Endothelial cell of umbilical vein (primary cell): Measurements from ENCODE around the gene ECI1. TPM values are rescaled to one million over a fixed set of nuclear protein-coding genes. Genes with fewer than 3 reads are reported as not detected.

Source experiments
- BruUV-seq: library from RNA; stranded (reverse); fragments of 400-500 nt; replicated peaks from 2 replicates; lab custom pipeline; 2021; lab: Mats Ljungman, UMichigan
- CTCF ChIA-PET: fragments of 300-600, 350-600 bp; sonication (Branson Sonifier 250); formaldehyde crosslinking; loops from one replicate; lab custom pipeline; 2021; ENCODE audit warnings: antibody characterized with exemption, inconsistent platforms; lab: Charles Lee
- POLR2A ChIA-PET: fragments of 300-600, 350-600 bp; sonication (Branson Sonifier 250); formaldehyde crosslinking; loops from one replicate; lab custom pipeline; 2021; ENCODE audit warnings: antibody characterized with exemption, inconsistent platforms; lab: Charles Lee
- DNase-seq: peaks from one replicate; pipeline ENCODE4 v3.0.0-alpha.2; 2011; ENCODE audit warnings: low read depth, low spot score
- FAIRE-seq: peaks from 2 replicates; lab custom pipeline; 2011; peaks lifted over from hg19 to GRCh38; lab: Jason Lieb, UNC
- H2AFZ ChIP-seq: 2 replicates; pipeline ENCODE4 v1.6.0; 2012; ENCODE audit warnings: low read depth, low read length, control low read depth, inconsistent platforms
- H3K27ac ChIP-seq: 2 replicates; pipeline ENCODE4 v1.5.1; 2011; ENCODE audit warnings: low read depth, mild to moderate bottlenecking, control low read depth, low read length, moderate library complexity; ENCODE audit not compliant: insufficient read depth
- H3K27me3 ChIP-seq, 2 experiments: 2 replicates each; pipeline versions ENCODE4 v1.6.0 to v1.6.1; 2011; ENCODE audit warnings: low read length in 2 of 2, mixed read lengths in 1 of 2; ENCODE audit not compliant: control insufficient read depth in 2 of 2, insufficient read depth in 2 of 2
- H3K36me3 ChIP-seq, 2 experiments: 2 replicates in 1 of 2; 3 replicates in 1 of 2; pipeline ENCODE4 v1.5.1; 2011; ENCODE audit warnings: low read length in 2 of 2, mild to moderate bottlenecking in 1 of 2, moderate library complexity in 1 of 2; ENCODE audit not compliant: control insufficient read depth in 2 of 2, insufficient read depth in 2 of 2; ENCODE audit errors: extremely low read depth in 1 of 2
- H3K4me1 ChIP-seq: 3 replicates; pipeline ENCODE4 v1.5.1; 2011; ENCODE audit warnings: mild to moderate bottlenecking, low read length; ENCODE audit not compliant: control insufficient read depth, insufficient read depth; ENCODE audit errors: extremely low read depth
- H3K4me2 ChIP-seq: 2 replicates; pipeline ENCODE4 v1.6.1; 2011; ENCODE audit warnings: low read length, control low read depth, mixed read lengths; ENCODE audit not compliant: insufficient read depth
- H3K4me3 ChIP-seq, 3 experiments: fragments of 200-600 bp in 1 of 3; sonication (generic), shearing (Covaris generic) in 1 of 3; replicated peaks in 1 of 3; 2 replicates each; pipeline ENCODE4 v1.5.1; 2011 to 2016; ENCODE audit warnings: control low read depth in 3 of 3, low read length in 3 of 3, mild to moderate bottlenecking in 2 of 3, inconsistent platforms in 1 of 3, low read depth in 1 of 3, moderate library complexity in 1 of 3; ENCODE audit not compliant: insufficient read depth in 1 of 3
- H3K79me2 ChIP-seq: 2 replicates; pipeline ENCODE4 v1.6.0; 2012; ENCODE audit warnings: low read length, inconsistent platforms; ENCODE audit not compliant: control insufficient read depth, insufficient read depth
- H3K9ac ChIP-seq: replicated peaks from 2 replicates; pipeline ENCODE3; 2011; ENCODE audit warnings: low read length, control low read depth; ENCODE audit not compliant: insufficient read depth; ENCODE audit errors: extremely low read depth
- H3K9me1 ChIP-seq: replicated peaks from 3 replicates; pipeline ENCODE4 v1.6.0; 2011; ENCODE audit warnings: mild to moderate bottlenecking, low read length; ENCODE audit not compliant: control insufficient read depth, insufficient read depth; ENCODE audit errors: extremely low read depth
- H3K9me3 ChIP-seq: replicated peaks from 2 replicates; pipeline ENCODE4 v1.5.1; 2012; ENCODE audit warnings: low read length, inconsistent platforms; ENCODE audit not compliant: control insufficient read depth, insufficient read depth
- H4K20me1 ChIP-seq: replicated peaks from 2 replicates; pipeline ENCODE3; 2011; ENCODE audit warnings: mild to moderate bottlenecking, low read length; ENCODE audit not compliant: control insufficient read depth, insufficient read depth; ENCODE audit errors: extremely low read depth
- EZH2 ChIP-seq: IDR thresholded peaks from 2 replicates; pipeline ENCODE4 v1.6.1; 2012; ENCODE audit warnings: borderline replicate concordance, low read depth, mild to moderate bottlenecking, moderate library complexity, low read length, inconsistent platforms; ENCODE audit not compliant: severe bottlenecking
- FOS ChIP-seq: IDR thresholded peaks from 2 replicates; pipeline ENCODE4 v1.6.1; 2011; ENCODE audit warnings: mild to moderate bottlenecking, low read length, moderate library complexity, borderline replicate concordance; ENCODE audit not compliant: insufficient read depth
- JUN ChIP-seq: IDR thresholded peaks from 2 replicates; pipeline ENCODE4 v1.6.1; 2011; ENCODE audit warnings: borderline replicate concordance, low read depth; ENCODE audit not compliant: insufficient read length, insufficient read depth
- dilution Hi-C: fragments of 300-500 bp; cut with MboI; formaldehyde crosslinking; loops from one replicate; pipeline ENCODE4 v1.15.0; 2019; ENCODE audit warnings: low sequenced_read_pairs; ENCODE audit not compliant: extremely low pct_ligation_motif_present
- intact Hi-C: fragments of 100-400 bp; cut with micrococcal nuclease; formaldehyde crosslinking; loops from one replicate; pipeline ENCODE4 v1.10.0; 2022
- polyA plus RNA-seq, 4 experiments: library from polyadenylated mRNA; depleted of rRNA in 3 of 4; stranded (reverse) in 3 of 4; unstranded in 1 of 4; fragments of >200 nt; gene quantifications; 2 replicates each; pipeline versions ENCODE4 v1.2.1 to v1.2.3, GENCODE V29; 2011 to 2012; ENCODE audit warnings: missing spikeins in 1 of 4
- total RNA-seq: library from RNA; stranded (reverse); gene quantifications from 2 replicates; pipeline ENCODE4 v1.2.3, GENCODE V29; 2021

The ECI1 gene
- total and polyA plus RNA-seq, 2 donors (not counting 3 experiments of a cell fraction or from before 2014, with no cell fraction given), result 43.6 to 48.3 TPM

DNA sequence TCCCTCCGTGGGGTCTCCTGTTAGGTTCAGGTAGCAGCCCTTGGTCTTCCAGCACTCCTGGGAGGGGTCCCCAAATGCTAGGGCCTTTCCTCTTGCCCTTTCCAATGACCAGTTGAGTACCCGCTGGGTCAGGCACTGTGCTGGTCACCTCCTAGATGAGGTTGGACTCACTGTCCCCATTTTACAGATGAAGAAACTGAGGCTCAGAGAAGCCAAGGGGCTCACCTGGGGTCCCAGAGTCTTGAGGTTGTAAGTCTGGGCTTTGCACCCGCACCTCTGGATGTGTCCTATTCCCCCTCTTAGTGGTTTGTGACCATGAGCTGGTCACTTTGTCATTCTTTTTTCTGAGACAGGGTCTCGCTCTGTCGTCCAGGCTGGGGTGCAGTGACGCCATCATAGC lies 53.6 kb downstream of the ECI1 start:
- DNase-seq, result no peak
- no TSS peak for BruUV-seq
- Histone ChIP-seq H4K20me1 (no peaks in the 10 kb centered on the region), H3K27ac (no peak overlapping the region), H3K9ac (no peak overlapping the region), H3K9me1 (no peaks in the 10 kb centered on the region), H3K79me2 (no peaks in the 10 kb centered on the region), H3K27me3 (peaks cover 28 to 39% of the 10 kb centered on the region in 2 experiments), H3K36me3 (no peaks in the 10 kb centered on the region), H3K4me3 (no peak overlapping the region), H3K4me2 (no peak overlapping the region), H3K9me3 (no peaks in the 10 kb centered on the region), H2AFZ (no peak overlapping the region), H3K4me1 (no peaks in the 10 kb centered on the region)
- dilution Hi-C loops (no loop called here), intact Hi-C loops (loop anchor here (5.0 kb wide), 1 partner anchor 55 kb away; the partner anchor contains the start of gene ECI1)
- TF ChIP-seq FOS, result no peak
- ChIA-PET POLR2A (no interaction called here), CTCF (no interaction called here)
- no peak for FAIRE-seq

DNA sequence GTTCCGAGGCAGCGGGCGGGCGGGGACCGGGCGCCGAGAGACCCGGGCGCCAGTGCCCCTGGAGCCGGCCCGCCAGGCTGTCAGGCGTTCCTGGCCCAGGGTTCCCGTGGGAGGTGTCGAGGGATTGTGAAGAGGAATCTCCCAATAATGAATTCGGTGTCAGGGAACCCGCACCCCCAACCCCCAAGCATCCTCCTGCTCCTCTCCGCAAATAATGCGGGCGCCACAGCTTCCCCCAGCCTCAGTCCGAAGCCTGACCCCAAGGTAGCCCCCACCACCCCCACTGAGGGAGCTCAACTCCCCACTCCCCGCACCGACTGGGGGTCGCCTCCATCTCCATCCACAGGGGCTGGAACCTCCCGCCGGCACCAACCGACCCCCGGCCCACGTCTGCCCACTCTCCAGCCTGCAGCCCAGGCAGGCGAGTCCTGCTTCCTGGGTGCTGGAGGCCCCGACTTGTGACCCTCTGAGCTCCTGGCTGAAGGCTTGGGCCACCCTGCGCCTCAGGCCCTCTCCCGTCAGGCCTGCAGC lies 54.3 kb downstream of the ECI1 start:
- Histone ChIP-seq H3K4me1 (no peaks in the 10 kb centered on the region), H3K4me2 (no peak overlapping the region), H3K9ac (no peak overlapping the region), H3K27ac (no peak overlapping the region), H4K20me1 (no peaks in the 10 kb centered on the region), H3K36me3 (no peaks in the 10 kb centered on the region), H2AFZ (no peak overlapping the region), H3K4me3 (peak overlapping the region in 1 of 3 experiments; percentile 15), H3K27me3 (peaks cover 28 to 39% of the 10 kb centered on the region in 2 experiments), H3K9me3 (no peaks in the 10 kb centered on the region), H3K9me1 (no peaks in the 10 kb centered on the region), H3K79me2 (no peaks in the 10 kb centered on the region)
- ChIA-PET CTCF (interaction anchor here (1.5 kb wide), 1 partner anchor 55 kb away, joined by 4 read pairs; the partner anchor contains the start of gene ECI1), POLR2A (no interaction called here)
- DNase-seq (no peak), FAIRE-seq (no peak)
- dilution Hi-C loops, result no loop called here
- intact Hi-C loops, result loop anchor here (5.0 kb wide), 1 partner anchor 55 kb away; the partner anchor contains the start of gene ECI1
- TF ChIP-seq EZH2, result peak; percentile 73
- no peak for TF ChIP-seq JUN
- no TSS peak for BruUV-seq
